Measurements from ENCODE around the gene TET2.

- TF ChIP-seq POLR2AphosphoS5 (IDR thresholded peaks at IDR 0.05; ENCODE audit: low read depth, low read length): no peak
- no peak for TF ChIP-seq POLR2A (IDR thresholded peaks at IDR 0.05; ENCODE audit: low read depth, low read length)
- no peak for TF ChIP-seq TAF1 (IDR thresholded peaks at IDR 0.05; ENCODE audit: low read depth, low read length)
- TF ChIP-seq PAX5 (IDR thresholded peaks at IDR 0.05; ENCODE audit: insufficient read depth, low read length, severe bottlenecking): no peak
- no peak for TF ChIP-seq SPI1 (IDR thresholded peaks at IDR 0.05; ENCODE audit: low read depth, low read length)
Measured at GRCh38 chr4:105147016-105147552, 408 bp downstream of the TET2 start.

Data from GM12891 (cell line).